Ovary (tissue), 3 donors: Measurements from ENCODE around the gene MAST4.

ENCODE experiments used
- CTCF ChIP-seq, 3 donors: fragments of 450-650 bp in 2 of 3; fragments of 200-600 bp in 1 of 3; IDR thresholded peaks; one replicate each; pipeline versions ENCODE4 v1.5.1 to v1.8.0; 2016 to 2022; ENCODE audit warnings: antibody characterized with exemption in 3 of 3, mild to moderate bottlenecking in 1 of 3
- EP300 ChIP-seq: sonication (generic); formaldehyde crosslinking; IDR thresholded peaks from one replicate; pipeline ENCODE4 v1.6.1; 2017; ENCODE audit warnings: antibody characterized with exemption
- POLR2A ChIP-seq: fragments of 450-650 bp; IDR thresholded peaks from one replicate; pipeline ENCODE4 v1.6.1; 2017; ENCODE audit warnings: antibody characterized with exemption, mild to moderate bottlenecking, moderate library complexity
- donor health status: DM: no; HTN: no; CAD: no.

GRCh38 chr5:66956439-66956838 lies 360.2 kb downstream of the MAST4 start:
- TF ChIP-seq CTCF (IDR thresholded peaks at IDR 0.05) (no peak), EP300 (no peak), POLR2A (no peak)
